ENCODE results near the gene NID2.

NID2 gene

DNA sequence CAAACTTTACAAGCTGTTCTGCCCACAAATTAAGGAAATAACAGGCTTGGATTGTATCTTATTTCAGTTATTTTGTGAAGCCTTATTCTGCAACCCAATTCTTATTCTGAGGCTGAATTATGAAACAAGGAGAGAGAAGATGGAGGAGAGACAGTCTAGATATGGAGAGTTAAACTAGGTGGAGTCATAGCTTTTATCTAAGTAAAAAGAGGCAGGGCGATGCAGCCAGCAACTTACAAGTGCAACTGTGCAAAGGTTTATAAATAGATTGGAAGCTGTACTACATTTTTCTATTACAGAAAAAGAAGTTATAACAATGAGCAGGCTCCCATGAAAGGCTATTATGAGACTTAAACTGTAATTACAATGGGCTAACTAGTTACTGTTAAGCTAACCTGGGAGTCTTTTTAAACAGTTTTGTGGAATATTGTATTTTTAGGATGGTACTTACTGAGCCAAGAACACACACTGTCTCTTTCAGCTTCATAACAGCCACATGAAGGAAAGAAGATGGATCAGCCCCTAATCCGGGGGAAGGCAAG is 22.4 kb downstream of the NID2 start:
- no peaks in the 10 kb centered on the region for H3K27me3 ChIP-seq (ENCODE audit: control insufficient read depth in 2 of 2, insufficient read depth in 2 of 2, low read length in 2 of 2)
- no peak overlapping the region for H3K4me3 ChIP-seq (ENCODE audit: low read length in 2 of 2)
- H3K9ac ChIP-seq (ENCODE audit: low read depth in 1 of 2, low read length in 2 of 2): no peak overlapping the region
- H3K36me3 ChIP-seq (ENCODE audit: control insufficient read depth in 2 of 2, insufficient read depth in 2 of 2, low read length in 2 of 2): no peaks in the 10 kb centered on the region
- peaks cover 7 to 18% of the 10 kb centered on the region in 2 donors for H3K4me1 ChIP-seq (ENCODE audit: control insufficient read depth in 2 of 2, insufficient read depth in 2 of 2, low read length in 2 of 2)
- no peaks in the 10 kb centered on the region for H3K9me3 ChIP-seq (ENCODE audit: control insufficient read depth in 2 of 2, low read length in 2 of 2)
- H3K27ac ChIP-seq (ENCODE audit: low read depth in 2 of 2, low read length in 2 of 2): no peak overlapping the region

DNA sequence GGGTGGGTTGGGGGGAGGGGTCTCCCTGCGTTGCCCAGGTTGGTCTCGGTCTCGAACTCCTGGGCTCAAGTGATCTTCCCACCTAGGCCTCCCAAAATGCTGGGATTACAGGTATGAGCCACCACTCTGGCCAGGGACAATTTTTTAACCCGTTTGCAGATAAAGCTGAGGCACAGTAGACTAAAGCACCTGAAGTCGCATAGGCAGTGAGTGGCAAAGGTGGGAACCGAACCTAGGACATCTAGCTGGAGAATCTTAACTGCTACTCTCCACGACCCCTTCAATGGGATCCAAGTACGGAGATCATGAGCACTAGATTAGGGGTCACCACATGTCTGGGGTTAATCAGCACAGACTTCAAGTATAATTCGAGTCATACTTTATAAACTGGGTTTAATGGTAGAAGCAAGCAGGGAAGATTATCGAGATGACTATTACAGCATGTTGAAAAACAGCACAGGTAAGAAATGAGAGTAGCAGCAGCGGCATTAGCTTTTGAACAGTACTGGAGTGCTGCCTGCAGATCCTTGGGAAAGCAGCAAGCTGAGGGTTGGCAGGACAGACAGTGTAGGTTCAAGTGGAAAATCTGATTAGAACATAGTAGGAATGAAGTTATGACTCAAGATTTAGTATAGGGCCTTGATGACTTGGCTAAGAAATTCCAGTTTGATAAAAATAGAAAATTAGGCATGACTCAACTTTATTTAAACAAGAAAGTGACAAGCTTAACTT is 23.9 kb downstream of the NID2 start:
- Histone ChIP-seq H3K4me1 (ENCODE audit: control insufficient read depth in 2 of 2, insufficient read depth in 2 of 2, low read length in 2 of 2) (peaks cover 4 to 9% of the 10 kb centered on the region in 2 donors), H3K4me3 (ENCODE audit: low read length in 2 of 2) (no peak overlapping the region), H3K27me3 (ENCODE audit: control insufficient read depth in 2 of 2, insufficient read depth in 2 of 2, low read length in 2 of 2) (no peaks in the 10 kb centered on the region), H3K9ac (ENCODE audit: low read depth in 1 of 2, low read length in 2 of 2) (no peak overlapping the region), H3K36me3 (ENCODE audit: control insufficient read depth in 2 of 2, insufficient read depth in 2 of 2, low read length in 2 of 2) (no peaks in the 10 kb centered on the region), H3K27ac (ENCODE audit: low read depth in 2 of 2, low read length in 2 of 2) (no peak overlapping the region), H3K9me3 (ENCODE audit: control insufficient read depth in 2 of 2, low read length in 2 of 2) (no peaks in the 10 kb centered on the region)

DNA sequence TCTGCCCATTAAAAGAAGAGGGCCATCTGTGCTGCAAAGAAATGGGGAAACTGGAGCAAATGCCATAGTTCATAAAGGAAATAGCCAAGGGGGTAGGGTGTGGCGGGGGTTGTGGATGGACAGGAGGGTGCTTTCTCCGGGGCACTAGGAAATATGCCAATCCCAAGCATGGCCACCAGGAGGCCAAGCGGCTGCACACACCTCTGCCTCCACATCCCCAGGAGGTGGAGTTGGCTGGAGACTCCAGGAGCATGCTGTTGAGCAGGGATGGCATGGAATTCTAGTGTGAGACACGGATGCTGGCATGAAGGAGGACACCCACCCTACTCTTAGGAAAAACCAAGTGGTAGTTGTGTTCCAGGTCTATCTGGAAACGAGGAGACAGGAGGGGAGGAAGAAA is 25.2 kb downstream of the NID2 start:
- Histone ChIP-seq H3K9me3 (ENCODE audit: control insufficient read depth in 2 of 2, low read length in 2 of 2) (no peaks in the 10 kb centered on the region), H3K36me3 (ENCODE audit: control insufficient read depth in 2 of 2, insufficient read depth in 2 of 2, low read length in 2 of 2) (no peaks in the 10 kb centered on the region), H3K4me3 (ENCODE audit: low read length in 2 of 2) (no peak overlapping the region), H3K27me3 (ENCODE audit: control insufficient read depth in 2 of 2, insufficient read depth in 2 of 2, low read length in 2 of 2) (no peaks in the 10 kb centered on the region), H3K27ac (ENCODE audit: low read depth in 2 of 2, low read length in 2 of 2) (no peak overlapping the region), H3K4me1 (ENCODE audit: control insufficient read depth in 2 of 2, insufficient read depth in 2 of 2, low read length in 2 of 2) (peaks cover 0 to 5% of the 10 kb centered on the region in 2 donors), H3K9ac (ENCODE audit: low read depth in 1 of 2, low read length in 2 of 2) (no peak overlapping the region)

DNA sequence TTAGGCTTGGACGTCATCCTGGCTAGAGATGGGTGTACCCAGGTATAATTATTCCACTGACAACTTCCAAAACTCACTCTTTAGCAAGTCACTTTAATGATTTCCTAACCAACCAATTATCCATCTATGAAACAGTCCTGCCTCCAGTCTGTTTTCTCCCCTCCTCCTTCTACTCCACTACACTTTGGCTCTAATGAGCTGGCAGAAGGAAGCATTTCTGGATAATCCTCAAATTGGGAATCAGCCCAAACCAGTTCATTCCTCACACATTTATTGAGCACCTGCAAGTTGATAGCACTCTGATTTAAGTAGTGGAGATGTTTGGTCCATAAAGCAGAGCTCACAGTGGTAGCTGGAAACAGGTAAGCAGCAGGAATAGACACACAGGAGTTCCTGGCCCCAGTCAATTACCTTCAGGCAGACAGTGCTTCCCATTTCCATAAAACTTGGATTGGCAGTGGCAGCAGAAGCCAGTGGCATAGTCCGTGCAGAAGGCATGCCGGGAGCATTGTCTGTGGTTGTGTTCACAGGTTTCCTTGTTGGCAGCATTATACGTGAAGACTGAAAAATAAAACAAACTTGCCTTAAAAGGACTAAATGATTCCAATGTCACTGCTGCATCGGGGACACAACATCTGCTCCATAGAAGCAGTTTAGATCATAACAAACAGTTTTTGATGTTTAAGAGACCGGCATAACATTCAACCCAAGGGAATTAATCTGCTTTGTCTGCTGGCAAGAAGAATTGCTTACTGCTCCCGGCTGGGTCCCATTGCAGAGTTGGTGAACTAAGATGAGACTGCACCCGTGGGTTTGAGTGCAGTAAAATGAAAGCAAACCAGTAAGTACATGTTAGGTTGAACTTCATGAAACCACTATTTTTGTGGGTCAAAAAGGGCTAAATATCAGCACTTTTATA is 26.2 kb downstream of the NID2 start:
- Histone ChIP-seq H3K9me3 (ENCODE audit: control insufficient read depth in 2 of 2, low read length in 2 of 2) (no peaks in the 10 kb centered on the region), H3K36me3 (ENCODE audit: control insufficient read depth in 2 of 2, insufficient read depth in 2 of 2, low read length in 2 of 2) (peaks cover 0 to 6% of the 10 kb centered on the region in 2 donors), H3K27me3 (ENCODE audit: control insufficient read depth in 2 of 2, insufficient read depth in 2 of 2, low read length in 2 of 2) (no peaks in the 10 kb centered on the region), H3K9ac (ENCODE audit: low read depth in 1 of 2, low read length in 2 of 2) (no peak overlapping the region), H3K4me1 (ENCODE audit: control insufficient read depth in 2 of 2, insufficient read depth in 2 of 2, low read length in 2 of 2) (peaks cover 0 to 5% of the 10 kb centered on the region in 2 donors), H3K27ac (ENCODE audit: low read depth in 2 of 2, low read length in 2 of 2) (no peak overlapping the region), H3K4me3 (ENCODE audit: low read length in 2 of 2) (no peak overlapping the region)

DNA sequence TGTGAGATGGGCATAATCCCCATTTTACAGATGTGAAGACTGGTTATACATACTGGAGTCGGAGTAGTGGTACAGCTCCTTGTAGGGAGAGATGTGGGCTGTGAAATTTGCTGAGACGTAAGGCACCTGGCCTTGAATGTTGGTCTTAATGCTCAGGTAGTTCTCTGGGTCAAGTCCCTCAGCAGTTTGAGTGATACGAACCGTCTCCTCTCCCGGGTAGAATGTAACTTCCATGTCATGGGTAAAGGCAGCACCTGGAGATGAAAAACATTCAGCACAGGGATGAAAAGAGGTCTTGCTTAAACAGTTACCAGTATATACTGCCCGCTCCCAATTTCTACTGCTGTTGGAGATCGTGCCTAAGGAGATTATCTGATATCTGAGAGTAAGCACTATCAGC is 28.3 kb downstream of the NID2 start:
- H3K27me3 ChIP-seq (ENCODE audit: control insufficient read depth in 2 of 2, insufficient read depth in 2 of 2, low read length in 2 of 2): no peaks in the 10 kb centered on the region
- no peak overlapping the region for H3K27ac ChIP-seq (ENCODE audit: low read depth in 2 of 2, low read length in 2 of 2)
- H3K9ac ChIP-seq (ENCODE audit: low read depth in 1 of 2, low read length in 2 of 2): no peak overlapping the region
- H3K4me3 ChIP-seq (ENCODE audit: low read length in 2 of 2): no peak overlapping the region
- H3K4me1 ChIP-seq (ENCODE audit: control insufficient read depth in 2 of 2, insufficient read depth in 2 of 2, low read length in 2 of 2): peaks cover 0 to 5% of the 10 kb centered on the region in 2 donors
- peaks cover 0 to 6% of the 10 kb centered on the region in 2 donors for H3K36me3 ChIP-seq (ENCODE audit: control insufficient read depth in 2 of 2, insufficient read depth in 2 of 2, low read length in 2 of 2)
- no peaks in the 10 kb centered on the region for H3K9me3 ChIP-seq (ENCODE audit: control insufficient read depth in 2 of 2, low read length in 2 of 2)

DNA sequence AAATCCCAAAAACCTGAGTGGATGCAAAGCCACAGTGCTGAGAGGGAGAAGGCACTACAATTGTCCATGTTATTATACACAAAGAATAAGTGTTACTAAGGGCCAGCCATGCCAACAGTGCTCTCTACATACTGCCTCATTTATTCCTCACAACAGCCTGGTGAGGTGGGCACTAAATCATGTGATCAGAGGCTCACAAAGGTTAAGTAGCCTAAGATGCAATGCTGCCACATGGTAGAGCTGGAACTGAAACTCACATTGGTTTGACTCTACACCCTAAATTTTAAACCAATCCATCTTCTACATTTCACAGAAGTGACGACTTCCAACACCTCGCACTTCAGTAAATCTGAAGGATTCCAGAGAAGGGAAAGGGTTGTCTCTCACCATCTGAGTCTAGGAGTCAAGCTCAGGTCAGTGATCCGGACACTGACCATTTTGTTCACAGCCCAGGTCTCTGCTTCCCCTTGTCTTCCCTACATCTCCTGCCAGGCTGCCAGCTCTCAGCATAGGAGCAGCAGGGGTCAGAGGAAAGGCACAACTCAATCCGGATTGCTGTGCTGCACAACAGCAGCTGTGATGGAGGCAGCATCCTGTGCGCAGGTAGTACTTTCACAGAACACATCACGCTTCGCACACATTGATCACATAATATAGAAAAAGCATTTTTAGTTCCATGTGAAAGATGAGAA is 29.6 kb downstream of the NID2 start:
- H3K9ac ChIP-seq (ENCODE audit: low read depth in 1 of 2, low read length in 2 of 2): no peak overlapping the region
- H3K9me3 ChIP-seq (ENCODE audit: control insufficient read depth in 2 of 2, low read length in 2 of 2): no peaks in the 10 kb centered on the region
- H3K4me1 ChIP-seq (ENCODE audit: control insufficient read depth in 2 of 2, insufficient read depth in 2 of 2, low read length in 2 of 2): no peaks in the 10 kb centered on the region
- no peak overlapping the region for H3K27ac ChIP-seq (ENCODE audit: low read depth in 2 of 2, low read length in 2 of 2)
- H3K4me3 ChIP-seq (ENCODE audit: low read length in 2 of 2): no peak overlapping the region
- H3K27me3 ChIP-seq (ENCODE audit: control insufficient read depth in 2 of 2, insufficient read depth in 2 of 2, low read length in 2 of 2): no peaks in the 10 kb centered on the region
- H3K36me3 ChIP-seq (ENCODE audit: control insufficient read depth in 2 of 2, insufficient read depth in 2 of 2, low read length in 2 of 2): peaks cover 0 to 6% of the 10 kb centered on the region in 2 donors

DNA sequence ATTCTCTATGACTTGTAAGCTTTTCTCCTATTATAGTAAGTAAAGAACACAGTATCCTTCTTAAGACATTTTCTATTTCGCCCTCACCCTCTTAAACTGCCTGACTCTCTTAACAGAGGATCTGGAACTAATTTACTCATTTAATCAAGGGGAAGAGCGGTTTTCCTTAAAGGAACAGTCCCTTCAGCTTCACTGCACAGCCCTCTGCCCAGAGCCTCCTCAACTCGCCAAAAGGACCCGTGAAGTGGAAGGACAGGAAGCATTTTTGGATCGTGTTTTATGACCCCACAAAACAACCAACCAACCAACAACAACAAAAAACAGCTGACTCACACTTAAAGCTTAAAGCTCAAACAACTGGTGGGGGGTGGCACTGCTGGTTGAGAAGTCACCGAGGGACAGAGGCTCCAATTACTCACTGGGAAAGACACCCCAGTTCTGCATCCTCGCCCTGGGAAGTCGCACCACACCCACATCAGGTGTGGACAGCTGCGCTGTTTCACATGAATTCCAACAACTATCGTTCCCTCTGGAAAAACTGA is 35.7 kb downstream of the NID2 start:
- Histone ChIP-seq H3K27ac (ENCODE audit: low read depth in 2 of 2, low read length in 2 of 2) (no peak overlapping the region), H3K4me1 (ENCODE audit: control insufficient read depth in 2 of 2, insufficient read depth in 2 of 2, low read length in 2 of 2) (peaks cover 0 to 4% of the 10 kb centered on the region in 2 donors), H3K36me3 (ENCODE audit: control insufficient read depth in 2 of 2, insufficient read depth in 2 of 2, low read length in 2 of 2) (peaks cover 0 to 2% of the 10 kb centered on the region in 2 donors), H3K4me3 (ENCODE audit: low read length in 2 of 2) (no peak overlapping the region), H3K27me3 (ENCODE audit: control insufficient read depth in 2 of 2, insufficient read depth in 2 of 2, low read length in 2 of 2) (no peaks in the 10 kb centered on the region), H3K9ac (ENCODE audit: low read depth in 1 of 2, low read length in 2 of 2) (no peak overlapping the region), H3K9me3 (ENCODE audit: control insufficient read depth in 2 of 2, low read length in 2 of 2) (no peaks in the 10 kb centered on the region)

DNA sequence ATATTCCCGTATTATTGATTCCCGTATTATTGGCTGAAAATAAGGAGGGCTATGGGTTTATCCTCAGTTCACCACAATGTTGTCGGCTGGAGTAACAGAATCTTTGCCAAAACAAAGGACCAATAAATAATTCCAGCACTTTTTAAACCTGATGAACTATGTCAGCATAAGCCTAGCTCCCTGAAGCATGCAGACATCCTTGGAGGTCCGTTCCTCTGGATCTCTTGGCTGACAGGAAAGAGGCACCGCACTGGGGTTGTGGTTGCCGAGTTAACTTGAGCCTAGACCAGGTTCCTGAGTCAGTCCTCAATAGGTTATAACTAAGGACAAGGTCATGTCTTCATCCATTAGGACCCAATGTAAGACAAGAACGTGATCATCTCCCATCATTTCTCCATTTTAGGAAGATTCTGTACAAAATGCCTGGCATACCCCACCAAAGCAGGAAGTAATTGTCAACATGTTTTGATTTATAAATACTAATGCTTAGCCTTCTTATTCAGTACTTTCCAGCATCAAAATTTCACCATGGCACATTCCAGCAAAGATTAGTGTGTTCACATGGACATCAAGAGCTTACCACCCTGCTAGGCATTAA is 36.6 kb downstream of the NID2 start:
- no peaks in the 10 kb centered on the region for H3K27me3 ChIP-seq (ENCODE audit: control insufficient read depth in 2 of 2, insufficient read depth in 2 of 2, low read length in 2 of 2)
- H3K4me1 ChIP-seq (ENCODE audit: control insufficient read depth in 2 of 2, insufficient read depth in 2 of 2, low read length in 2 of 2): peaks cover 0 to 4% of the 10 kb centered on the region in 2 donors
- H3K9me3 ChIP-seq (ENCODE audit: control insufficient read depth in 2 of 2, low read length in 2 of 2): no peaks in the 10 kb centered on the region
- H3K4me3 ChIP-seq (ENCODE audit: low read length in 2 of 2): no peak overlapping the region
- no peaks in the 10 kb centered on the region for H3K36me3 ChIP-seq (ENCODE audit: control insufficient read depth in 2 of 2, insufficient read depth in 2 of 2, low read length in 2 of 2)
- no peak overlapping the region for H3K27ac ChIP-seq (ENCODE audit: low read depth in 2 of 2, low read length in 2 of 2)
- H3K9ac ChIP-seq (ENCODE audit: low read depth in 1 of 2, low read length in 2 of 2): no peak overlapping the region

DNA sequence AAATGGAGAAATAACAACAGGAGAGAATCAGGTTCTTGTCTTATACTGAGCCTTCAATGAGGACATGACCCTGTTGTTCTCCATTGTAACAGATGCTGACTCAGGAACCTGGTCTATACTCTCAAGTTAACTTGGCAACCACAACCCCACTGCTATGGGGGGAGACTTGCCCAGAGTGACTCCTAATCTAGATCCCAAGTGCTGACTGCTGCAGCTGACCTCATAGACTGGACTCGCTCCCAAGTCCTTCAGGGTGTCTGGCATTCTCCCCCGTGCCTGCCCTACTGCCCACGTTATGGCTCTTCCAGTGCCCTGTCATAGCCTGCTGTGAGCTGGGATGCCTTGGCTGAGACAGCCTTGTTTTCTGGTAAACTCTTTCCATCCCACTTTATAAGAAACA is 37.1 kb downstream of the NID2 start:
- Histone ChIP-seq H3K4me3 (ENCODE audit: low read length in 2 of 2) (no peak overlapping the region), H3K27me3 (ENCODE audit: control insufficient read depth in 2 of 2, insufficient read depth in 2 of 2, low read length in 2 of 2) (no peaks in the 10 kb centered on the region), H3K9me3 (ENCODE audit: control insufficient read depth in 2 of 2, low read length in 2 of 2) (no peaks in the 10 kb centered on the region), H3K9ac (ENCODE audit: low read depth in 1 of 2, low read length in 2 of 2) (no peak overlapping the region), H3K4me1 (ENCODE audit: control insufficient read depth in 2 of 2, insufficient read depth in 2 of 2, low read length in 2 of 2) (peaks cover 0 to 4% of the 10 kb centered on the region in 2 donors), H3K27ac (ENCODE audit: low read depth in 2 of 2, low read length in 2 of 2) (no peak overlapping the region), H3K36me3 (ENCODE audit: control insufficient read depth in 2 of 2, insufficient read depth in 2 of 2, low read length in 2 of 2) (no peaks in the 10 kb centered on the region)
